SU-DHL-6 (cell line): ENCODE data around the gene TRAPPC10.

ENCODE experiments used
- H2AFZ ChIP-seq: fragments of 200-600 bp; sonication (generic); 2 replicates; pipeline ENCODE4 v1.6.1; 2014; ENCODE audit warnings: low read depth, mild to moderate bottlenecking, moderate library complexity, mixed read lengths, antibody characterized with exemption, low read length; ENCODE audit not compliant: severe bottlenecking
- H3F3A ChIP-seq: fragments of 200-600 bp; shearing (Covaris generic); 2 replicates; pipeline ENCODE4 v1.6.0; 2016; ENCODE audit warnings: antibody characterized with exemption, mild to moderate bottlenecking; ENCODE audit not compliant: insufficient read depth
- H3K27ac ChIP-seq: fragments of 200-600 bp; sonication (generic); 2 replicates; pipeline ENCODE4 v1.5.1; 2016; ENCODE audit warnings: low read depth, mild to moderate bottlenecking, low read length, moderate library complexity, mixed read lengths
- H3K27me3 ChIP-seq: fragments of 200-600 bp; sonication (generic), shearing (Covaris generic); 2 replicates; pipeline ENCODE4 v1.6.0; 2014; ENCODE audit warnings: mild to moderate bottlenecking, low read length
- H3K36me3 ChIP-seq: fragments of 200-600 bp; sonication (generic); 2 replicates; pipeline ENCODE4 v1.6.1; 2014; ENCODE audit warnings: mild to moderate bottlenecking, low read length, mixed read lengths
- H3K4me2 ChIP-seq: fragments of 300-600, 200-600 bp; shearing (Covaris generic), sonication (generic); 2 replicates; pipeline ENCODE4 v1.6.0; 2014; ENCODE audit warnings: low read length, low read depth, mild to moderate bottlenecking; ENCODE audit not compliant: poor library complexity, severe bottlenecking
- H3K4me3 ChIP-seq: fragments of 200-600 bp; sonication (generic); 2 replicates; pipeline ENCODE4 v1.5.1; 2014; ENCODE audit warnings: antibody characterized with exemption, low read length, mild to moderate bottlenecking, mixed read lengths; ENCODE audit not compliant: insufficient read depth, poor library complexity, severe bottlenecking
- H3K79me2 ChIP-seq: fragments of 200-600 bp; sonication (generic); 2 replicates; pipeline ENCODE4 v1.6.1; 2014; ENCODE audit warnings: mild to moderate bottlenecking, low read length, moderate library complexity; ENCODE audit not compliant: insufficient read depth
- H3K9ac ChIP-seq: fragments of 200-600 bp; sonication (generic); 2 replicates; pipeline ENCODE4 v1.7.0; 2014; ENCODE audit warnings: mild to moderate bottlenecking, low read length
- H3K9me2 ChIP-seq: fragments of 200-600 bp; sonication (generic); replicated peaks from 2 replicates; pipeline ENCODE4 v1.6.1; 2014; ENCODE audit warnings: low read length; ENCODE audit not compliant: insufficient read depth
- H3K9me3 ChIP-seq: fragments of 200-600 bp; sonication (generic); 2 replicates; pipeline ENCODE4 v1.6.1; 2014; ENCODE audit warnings: low read length, mixed read lengths; ENCODE audit not compliant: insufficient read depth
- H4K20me1 ChIP-seq: fragments of 200-600 bp; sonication (generic); 2 replicates; pipeline ENCODE4 v1.6.1; 2014; ENCODE audit warnings: low read depth, mild to moderate bottlenecking, antibody characterized with exemption, low read length, moderate library complexity, mixed read lengths
- CTCF ChIP-seq: fragments of 200-600 bp; sonication (generic); IDR thresholded peaks from one replicate; pipeline ENCODE4 v1.5.1; 2017; ENCODE audit warnings: antibody characterized with exemption, mild to moderate bottlenecking, low read length, moderate library complexity; ENCODE audit not compliant: insufficient read depth, poor library complexity, severe bottlenecking
- EZH2phosphoT487 ChIP-seq: fragments of 200-600 bp; sonication (generic), shearing (Covaris generic); conservative IDR thresholded peaks from 2 replicates; pipeline ENCODE4 v1.6.1; 2018; ENCODE audit warnings: mild to moderate bottlenecking, antibody characterized with exemption, low read length, moderate library complexity, mixed read lengths

The TRAPPC10 gene

GRCh38 chr21:44002511-44002910, 9.6 kb upstream of the TRAPPC10 start:
- Histone ChIP-seq H3K79me2 (no peaks in the 10 kb centered on the region), H3K4me2 (no peak overlapping the region), H3K9me3 (no peaks in the 10 kb centered on the region), H3K9ac (no peak overlapping the region), H3F3A (no peaks in the 10 kb centered on the region), H3K27ac (no peak overlapping the region), H2AFZ (no peak overlapping the region), H4K20me1 (no peaks in the 10 kb centered on the region), H3K9me2 (no peaks in the 10 kb centered on the region), H3K4me3 (no peak overlapping the region), H3K27me3 (no peaks in the 10 kb centered on the region), H3K36me3 (no peaks in the 10 kb centered on the region)
- TF ChIP-seq CTCF, result no peak
- TF ChIP-seq EZH2phosphoT487, result no peak

DNA sequence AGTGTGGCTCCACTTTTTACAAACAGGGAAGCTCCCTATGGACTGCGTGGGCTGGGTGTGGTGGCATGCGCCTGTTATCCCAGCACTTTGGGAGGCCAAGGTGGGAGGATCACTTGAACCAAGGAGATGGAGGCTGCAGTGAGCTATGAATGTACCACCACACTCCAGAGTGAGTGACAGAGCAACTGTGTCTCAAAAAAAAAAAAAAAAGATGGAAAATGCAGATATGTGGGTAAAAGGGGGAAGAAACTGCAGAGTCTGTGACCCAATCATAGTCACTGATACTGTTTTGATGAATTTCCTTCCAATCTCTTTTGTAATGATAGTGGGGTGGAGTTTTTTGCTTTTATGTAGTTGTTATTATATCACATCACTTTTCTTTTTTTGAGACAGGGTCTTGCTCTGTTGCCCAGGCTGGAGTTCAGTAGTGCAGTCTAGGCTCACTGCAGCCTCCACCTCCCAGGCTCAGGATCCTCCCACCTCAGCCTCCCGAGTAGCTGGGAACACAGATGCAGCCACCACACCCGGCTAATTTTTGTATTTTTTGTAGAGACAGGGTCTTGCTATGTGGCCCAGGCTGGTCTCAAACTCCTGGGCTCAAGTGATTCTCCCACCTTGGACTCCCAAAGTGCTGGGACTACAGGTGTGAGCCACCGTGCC, 8.7 kb upstream of the TRAPPC10 start:
- H3K4me2 ChIP-seq, result no peak overlapping the region
- no peaks in the 10 kb centered on the region for H3K9me2 ChIP-seq
- no peaks in the 10 kb centered on the region for H4K20me1 ChIP-seq
- H3K9me3 ChIP-seq, result no peaks in the 10 kb centered on the region
- TF ChIP-seq CTCF (no peak), EZH2phosphoT487 (no peak)
- no peak overlapping the region for H3K27ac ChIP-seq
- no peaks in the 10 kb centered on the region for H3F3A ChIP-seq
- H3K9ac ChIP-seq, result no peak overlapping the region
- no peak overlapping the region for H3K4me3 ChIP-seq
- H3K27me3 ChIP-seq, result no peaks in the 10 kb centered on the region
- H3K36me3 ChIP-seq, result no peaks in the 10 kb centered on the region
- H3K79me2 ChIP-seq, result no peaks in the 10 kb centered on the region
- H2AFZ ChIP-seq, result no peak overlapping the region

- no peaks in the 10 kb centered on the region for H3K27me3 ChIP-seq
- no peak for TF ChIP-seq EZH2phosphoT487
- TF ChIP-seq CTCF, result no peak
- no peak overlapping the region for H3K27ac ChIP-seq
- no peak overlapping the region for H3K9ac ChIP-seq
- H3K9me3 ChIP-seq, result no peaks in the 10 kb centered on the region
- H3K79me2 ChIP-seq, result no peaks in the 10 kb centered on the region
- no peak overlapping the region for H2AFZ ChIP-seq
- H3K4me2 ChIP-seq, result no peak overlapping the region
- H4K20me1 ChIP-seq, result no peaks in the 10 kb centered on the region
- H3K36me3 ChIP-seq, result no peaks in the 10 kb centered on the region
- H3K4me3 ChIP-seq, result no peak overlapping the region
- H3K9me2 ChIP-seq, result no peaks in the 10 kb centered on the region
- H3F3A ChIP-seq, result no peaks in the 10 kb centered on the region
Measured at GRCh38 chr21:44005071-44005470, 7.0 kb upstream of the TRAPPC10 start.
